SU-DHL-6 (cell line): ENCODE results near the gene ZNF678.
"Not testable (repeated sequence)": the region's sequence is repeated elsewhere in the genome, so short reads cannot be mapped to it uniquely, and the experiment has no call there.

Source experiments
- EZH2phosphoT487 ChIP-seq: fragments of 200-600 bp; sonication (generic), shearing (Covaris generic); conservative IDR thresholded peaks from 2 replicates; pipeline ENCODE4 v1.6.1; 2018; ENCODE audit warnings: mild to moderate bottlenecking, antibody characterized with exemption, low read length, moderate library complexity, mixed read lengths
- TF ChIP-seq, protein P1 (sequence below): fragments of 200-600 bp; sonication (generic); IDR thresholded peaks from one replicate; pipeline ENCODE4 v1.5.1; 2017; ENCODE audit warnings: antibody characterized with exemption, mild to moderate bottlenecking, low read length, moderate library complexity; ENCODE audit not compliant: insufficient read depth, poor library complexity, severe bottlenecking

DNA sequence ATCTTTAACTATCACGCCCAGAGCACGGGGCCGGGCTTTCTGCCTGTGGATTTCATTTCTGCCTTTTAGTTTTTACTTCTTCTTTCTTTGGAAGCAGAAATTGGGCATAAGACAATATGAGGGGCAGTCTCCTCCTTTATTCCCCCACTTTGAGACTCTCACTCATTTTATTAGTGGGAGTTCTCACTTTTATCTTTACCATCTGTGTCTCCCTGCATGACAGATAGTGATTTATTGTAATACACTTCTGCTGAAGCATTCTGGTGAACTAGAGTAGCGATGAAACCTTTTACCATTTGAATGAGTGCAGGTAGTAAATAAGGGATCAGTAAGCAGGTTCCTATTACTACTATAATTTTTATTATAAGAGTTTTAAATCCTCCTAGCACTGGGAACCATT, 26.4 kb downstream of the ZNF678 start:
- TF ChIP-seq, protein P1, sequence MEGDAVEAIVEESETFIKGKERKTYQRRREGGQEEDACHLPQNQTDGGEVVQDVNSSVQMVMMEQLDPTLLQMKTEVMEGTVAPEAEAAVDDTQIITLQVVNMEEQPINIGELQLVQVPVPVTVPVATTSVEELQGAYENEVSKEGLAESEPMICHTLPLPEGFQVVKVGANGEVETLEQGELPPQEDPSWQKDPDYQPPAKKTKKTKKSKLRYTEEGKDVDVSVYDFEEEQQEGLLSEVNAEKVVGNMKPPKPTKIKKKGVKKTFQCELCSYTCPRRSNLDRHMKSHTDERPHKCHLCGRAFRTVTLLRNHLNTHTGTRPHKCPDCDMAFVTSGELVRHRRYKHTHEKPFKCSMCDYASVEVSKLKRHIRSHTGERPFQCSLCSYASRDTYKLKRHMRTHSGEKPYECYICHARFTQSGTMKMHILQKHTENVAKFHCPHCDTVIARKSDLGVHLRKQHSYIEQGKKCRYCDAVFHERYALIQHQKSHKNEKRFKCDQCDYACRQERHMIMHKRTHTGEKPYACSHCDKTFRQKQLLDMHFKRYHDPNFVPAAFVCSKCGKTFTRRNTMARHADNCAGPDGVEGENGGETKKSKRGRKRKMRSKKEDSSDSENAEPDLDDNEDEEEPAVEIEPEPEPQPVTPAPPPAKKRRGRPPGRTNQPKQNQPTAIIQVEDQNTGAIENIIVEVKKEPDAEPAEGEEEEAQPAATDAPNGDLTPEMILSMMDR, result not testable (repeated sequence)
- TF ChIP-seq EZH2phosphoT487, result not testable (repeated sequence)
